Testis (tissue), 3 donors: ENCODE results near the gene EXTL2. TPM values are rescaled to one million over a fixed set of nuclear protein-coding genes. Genes with fewer than 3 reads are reported as not detected.
"Not testable (repeated sequence)": the region's sequence is repeated elsewhere in the genome, so short reads cannot be mapped to it uniquely, and the experiment has no call there.

Experiments
- DNase-seq: peaks from one replicate; pipeline ENCODE4 v3.0.0-alpha.2; 2019
- H3K27ac ChIP-seq, 2 donors: fragments of 200-600 bp; sonication (generic); one replicate each; pipeline ENCODE4 v1.5.1; 2019
- H3K27me3 ChIP-seq: fragments of 200-600 bp; sonication (generic); one replicate; pipeline ENCODE4 v1.5.1; 2019
- H3K36me3 ChIP-seq: fragments of 200-600 bp; sonication (generic); one replicate; pipeline ENCODE4 v1.5.1; 2017; ENCODE audit warnings: low read depth; ENCODE audit errors: missing control alignments
- H3K4me1 ChIP-seq: fragments of 200-600 bp; sonication (generic); one replicate; pipeline ENCODE4 v1.5.1; 2019
- H3K4me3 ChIP-seq, 2 donors: fragments of 200-600 bp; sonication (generic); one replicate each; pipeline ENCODE4 v1.5.1; 2017 to 2019
- H3K9me3 ChIP-seq: fragments of 200-600 bp; sonication (generic); one replicate; pipeline ENCODE4 v1.5.1; 2017
- POLR2A ChIP-seq: fragments of 450-650 bp; IDR thresholded peaks from one replicate; pipeline ENCODE4 v1.6.1; 2017; ENCODE audit warnings: antibody characterized with exemption, mild to moderate bottlenecking, moderate library complexity
- WGBS, 2 donors: methylation state at CpG; one replicate each; pipeline ENCODE4 v1.1.5; 2018; 5-methylcytosine and 5-hydroxymethylcytosine counted together
- intact Hi-C: fragments of 100-400 bp; cut with DNase I; formaldehyde crosslinking; loops from one replicate; pipeline ENCODE4 v1.15.1; 2023; ENCODE audit warnings: low total_unique reads
- polyA plus RNA-seq: library from polyadenylated mRNA; stranded (reverse); fragments of 350-450 nt; fragmentation: Illumina TruSeq; extraction: RNeasy Lipid Tissue Mini Kit (QIAGEN cat#74804); gene quantifications from one replicate; pipeline ENCODE4 v1.2.3, GENCODE V29; 2014; ENCODE audit warnings: low read depth, low replicate concordance; ENCODE audit not compliant: insufficient read depth
- total RNA-seq, 2 donors: library from RNA; depleted of rRNA; stranded (reverse); fragments of >200 nt; gene quantifications; one replicate each; pipeline ENCODE4 v1.2.3, GENCODE V29; 2016
- TF ChIP-seq, protein P1 (sequence below), 3 experiments: fragments of 450-650 bp in 2 of 3; fragments of 200-600 bp in 1 of 3; sonication (generic) in 1 of 3; IDR thresholded peaks; one replicate each; pipeline ENCODE4 v1.5.1; 2016 to 2019; ENCODE audit warnings: antibody characterized with exemption in 3 of 3, mild to moderate bottlenecking in 2 of 3, moderate library complexity in 1 of 3

The EXTL2 gene
- total and polyA plus RNA-seq, 3 donors from 2014 or later, result 12.8 to 16.9 (median 16.1) TPM

DNA sequence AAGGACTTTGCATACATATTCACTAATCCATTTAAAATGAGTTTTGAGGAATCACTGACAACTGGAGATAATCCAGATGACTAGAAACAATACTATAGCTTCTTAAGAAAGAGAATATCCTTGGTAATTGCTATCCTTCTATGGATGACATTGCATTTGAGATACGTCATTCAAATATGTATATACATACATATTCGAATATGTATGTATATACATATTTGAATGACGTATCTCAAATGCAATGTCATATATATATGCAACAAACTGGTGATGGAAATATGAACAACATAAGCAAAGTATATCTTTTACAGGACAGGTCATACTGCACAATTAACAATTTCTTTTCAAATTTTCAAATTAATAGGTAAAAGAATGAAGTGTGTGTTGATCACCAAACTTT, 41.7 kb downstream of the EXTL2 start:
- Histone ChIP-seq H3K4me3 (no peak overlapping the region), H3K4me1 (no peaks in the 10 kb centered on the region), H3K27ac (no peak overlapping the region), H3K27me3 (no peaks in the 10 kb centered on the region), H3K9me3 (no peaks in the 10 kb centered on the region), H3K36me3 (no peaks in the 10 kb centered on the region)
- no peak for TF ChIP-seq POLR2A
- TF ChIP-seq, protein P1, sequence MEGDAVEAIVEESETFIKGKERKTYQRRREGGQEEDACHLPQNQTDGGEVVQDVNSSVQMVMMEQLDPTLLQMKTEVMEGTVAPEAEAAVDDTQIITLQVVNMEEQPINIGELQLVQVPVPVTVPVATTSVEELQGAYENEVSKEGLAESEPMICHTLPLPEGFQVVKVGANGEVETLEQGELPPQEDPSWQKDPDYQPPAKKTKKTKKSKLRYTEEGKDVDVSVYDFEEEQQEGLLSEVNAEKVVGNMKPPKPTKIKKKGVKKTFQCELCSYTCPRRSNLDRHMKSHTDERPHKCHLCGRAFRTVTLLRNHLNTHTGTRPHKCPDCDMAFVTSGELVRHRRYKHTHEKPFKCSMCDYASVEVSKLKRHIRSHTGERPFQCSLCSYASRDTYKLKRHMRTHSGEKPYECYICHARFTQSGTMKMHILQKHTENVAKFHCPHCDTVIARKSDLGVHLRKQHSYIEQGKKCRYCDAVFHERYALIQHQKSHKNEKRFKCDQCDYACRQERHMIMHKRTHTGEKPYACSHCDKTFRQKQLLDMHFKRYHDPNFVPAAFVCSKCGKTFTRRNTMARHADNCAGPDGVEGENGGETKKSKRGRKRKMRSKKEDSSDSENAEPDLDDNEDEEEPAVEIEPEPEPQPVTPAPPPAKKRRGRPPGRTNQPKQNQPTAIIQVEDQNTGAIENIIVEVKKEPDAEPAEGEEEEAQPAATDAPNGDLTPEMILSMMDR (IDR thresholded peaks at IDR 0.05), result no peak
- 96% methylated on average over 3 of the region's 3 CpGs for WGBS, 2 donors
- DNase-seq, result no peak
- intact Hi-C loops, result no loop called here

DNA sequence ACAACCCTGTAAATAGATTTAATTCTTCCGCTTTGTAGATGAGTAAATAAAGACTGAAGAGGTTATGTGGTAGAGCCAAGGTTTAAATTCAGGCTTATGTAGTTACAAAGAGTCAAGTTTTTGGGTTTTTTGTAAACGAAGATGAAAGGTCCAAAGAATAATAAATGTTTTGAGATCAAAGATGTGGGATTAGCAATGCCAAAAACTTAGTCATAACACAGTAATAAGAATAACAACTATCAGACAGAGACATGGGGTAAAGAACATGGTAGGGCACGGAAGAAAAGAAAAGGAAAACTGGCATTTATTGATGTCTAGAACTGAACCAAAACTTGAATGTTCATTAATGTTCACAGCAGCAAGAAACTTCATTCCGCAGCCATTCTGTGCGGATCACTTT, 42.9 kb downstream of the EXTL2 start:
- no peak for TF ChIP-seq POLR2A
- TF ChIP-seq, protein P1 (IDR thresholded peaks at IDR 0.05), result no peak
- H3K4me1 ChIP-seq, result no peaks in the 10 kb centered on the region
- WGBS, 2 donors, result 87 to 91% methylated on average over 5 of the region's 5 CpGs

DNA sequence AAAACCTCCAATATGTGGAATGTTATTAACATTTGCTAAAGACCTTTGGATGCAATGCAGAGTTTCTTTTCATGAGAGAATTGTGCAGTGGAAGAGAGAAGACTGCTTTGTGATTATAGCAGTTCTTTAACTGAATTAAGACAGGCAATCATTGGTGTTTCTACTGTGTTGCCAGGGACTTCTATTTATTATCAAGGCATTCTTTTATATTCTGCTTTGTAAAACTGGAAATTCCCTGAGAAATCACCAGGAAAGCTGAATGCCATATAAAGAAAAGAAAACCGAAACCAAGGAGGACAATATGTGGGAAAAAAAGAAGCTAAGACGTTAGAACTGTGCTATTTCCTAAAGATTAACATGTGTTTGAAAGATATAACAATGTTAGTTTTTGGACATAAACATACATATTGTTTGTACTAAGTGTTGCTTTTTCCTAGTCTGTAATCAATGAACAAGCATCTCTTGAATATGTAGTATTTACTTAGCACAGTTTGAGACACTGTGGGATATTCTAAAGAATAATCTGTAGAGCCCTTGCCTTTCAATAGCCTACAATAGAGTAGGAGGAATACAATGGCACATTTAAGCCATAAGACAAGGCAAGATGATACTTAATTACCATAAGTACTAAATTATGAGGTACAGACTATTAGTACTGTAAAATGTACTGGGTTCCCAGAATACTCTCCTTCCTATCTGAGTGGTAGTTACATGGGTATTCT, 47.1 kb downstream of the EXTL2 start:
- no peaks in the 10 kb centered on the region for H3K36me3 ChIP-seq
- H3K4me1 ChIP-seq, result no peaks in the 10 kb centered on the region
- WGBS, 2 donors, result 29 to 34% methylated on average over 2 of the region's 2 CpGs
- no peak for DNase-seq
- no peak overlapping the region for H3K4me3 ChIP-seq
- intact Hi-C loops, result no loop called here
- TF ChIP-seq POLR2A, result no peak
- TF ChIP-seq, protein P1 (IDR thresholded peaks at IDR 0.05), result no peak
- no peak overlapping the region for H3K27ac ChIP-seq
- H3K9me3 ChIP-seq, result no peaks in the 10 kb centered on the region
- H3K27me3 ChIP-seq, result no peaks in the 10 kb centered on the region

More for the DNA sequence above, 42.9 kb downstream of the EXTL2 start:
- Histone ChIP-seq H3K36me3 (no peaks in the 10 kb centered on the region), H3K4me3 (no peak overlapping the region), H3K9me3 (no peaks in the 10 kb centered on the region), H3K27ac (no peak overlapping the region), H3K27me3 (no peaks in the 10 kb centered on the region)
- no peak for DNase-seq
- intact Hi-C loops, result no loop called here

DNA sequence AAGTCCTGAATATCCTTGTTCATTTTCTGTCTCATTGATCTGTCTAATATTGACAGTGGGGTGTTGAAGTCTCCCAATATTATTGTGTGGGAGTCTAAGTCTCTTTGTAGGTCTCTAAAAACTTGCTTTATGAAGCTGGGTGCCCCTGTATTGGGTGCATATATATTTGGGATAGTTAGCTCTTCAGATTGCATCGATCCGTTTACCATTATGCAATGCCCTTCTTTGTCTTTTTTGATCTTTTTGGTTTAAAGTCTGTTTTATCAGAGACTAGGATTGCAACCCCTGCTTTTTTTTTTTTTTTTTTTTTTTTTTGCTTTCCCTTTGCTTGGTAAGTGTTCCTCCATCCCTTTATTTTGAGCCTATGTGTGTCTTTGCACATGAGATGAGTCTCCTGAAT, 51.5 kb downstream of the EXTL2 start:
- H3K27me3 ChIP-seq, H3K4me1 ChIP-seq, DNase-seq, H3K4me3 ChIP-seq, H3K36me3 ChIP-seq, H3K9me3 ChIP-seq, H3K27ac ChIP-seq, intact Hi-C loops: not testable (repeated sequence)
- 95 to 96% methylated on average over 2 of the region's 2 CpGs for WGBS, 2 donors

DNA sequence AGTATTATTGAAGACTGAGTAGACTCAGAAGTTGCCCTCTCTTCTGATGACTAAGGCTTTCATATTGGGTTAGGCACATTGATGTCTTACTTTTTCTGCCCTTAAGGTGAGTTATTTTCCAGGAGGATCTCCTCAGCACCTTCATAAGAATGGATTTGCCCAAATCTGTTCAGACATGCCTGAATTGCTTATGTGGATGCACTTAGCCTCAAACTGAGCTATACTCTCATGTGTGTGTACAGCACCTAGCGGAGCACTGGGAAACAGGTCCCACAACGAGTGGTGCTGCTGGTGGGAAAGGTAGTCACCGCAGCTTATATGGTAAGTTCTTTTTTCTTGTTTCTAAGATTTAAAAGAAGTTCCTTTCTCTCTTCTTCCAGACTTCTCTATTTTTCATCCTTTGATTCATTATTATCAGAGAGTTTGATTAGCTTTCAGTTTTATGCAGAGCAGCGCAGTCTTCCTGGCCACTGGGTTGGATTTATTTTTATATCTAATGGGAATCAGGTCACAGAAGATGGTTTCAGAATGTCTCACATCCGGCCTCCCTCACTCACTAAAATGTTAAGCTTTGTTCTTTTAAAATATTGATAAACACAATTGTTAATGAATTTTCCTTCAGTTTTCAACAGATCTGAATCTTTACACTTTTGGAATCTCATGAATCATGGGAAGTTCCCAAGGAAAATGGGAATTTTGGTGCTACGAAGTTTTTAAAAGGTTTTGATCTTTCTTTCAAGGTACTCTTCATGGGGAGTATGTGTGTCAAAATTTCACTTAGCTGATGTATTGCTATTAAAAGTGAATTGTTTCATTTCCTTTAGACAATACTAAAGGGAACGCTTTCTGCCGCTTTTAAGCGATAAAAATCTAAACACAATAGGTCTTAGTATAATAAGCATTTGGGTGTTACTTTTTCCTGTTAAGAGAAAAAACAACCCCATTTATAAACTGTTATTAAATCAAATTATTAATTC, 58.5 kb downstream of the EXTL2 start:
- Histone ChIP-seq H3K27me3 (no peaks in the 10 kb centered on the region), H3K36me3 (no peaks in the 10 kb centered on the region), H3K4me3 (no peak overlapping the region), H3K4me1 (no peaks in the 10 kb centered on the region), H3K27ac (no peak overlapping the region), H3K9me3 (no peaks in the 10 kb centered on the region)
- intact Hi-C loops, result no loop called here
- WGBS, 2 donors, result 81 to 89% methylated on average over 9 of the region's 9 CpGs
- DNase-seq, result no peak
- TF ChIP-seq, protein P1 (IDR thresholded peaks at IDR 0.05), result no peak
- no peak for TF ChIP-seq POLR2A
